Large intestine (tissue), 3 donors: ENCODE data around the gene AFM. TPM values are rescaled to one million over a fixed set of nuclear protein-coding genes. Genes with fewer than 3 reads are reported as not detected.

ENCODE experiments used
- DNase-seq, 2 donors: peaks; one replicate each; pipeline versions ENCODE4 v3.0.0 to v3.0.0-alpha.2; 2013
- H3K27ac ChIP-seq: one replicate; pipeline ENCODE4 v1.5.1; 2013; ENCODE audit warnings: low read length
- H3K27me3 ChIP-seq: 2 replicates; pipeline ENCODE4 v1.6.1; 2013; ENCODE audit warnings: low read length; ENCODE audit not compliant: control insufficient read depth, insufficient read depth
- H3K36me3 ChIP-seq: 2 replicates; pipeline ENCODE4 v1.6.1; 2013; ENCODE audit warnings: low read length; ENCODE audit not compliant: control insufficient read depth, insufficient read depth
- H3K4me1 ChIP-seq: one replicate; pipeline ENCODE4 v1.6.1; 2013; ENCODE audit warnings: low read length; ENCODE audit not compliant: control insufficient read depth, insufficient read depth
- H3K4me3 ChIP-seq: one replicate; pipeline ENCODE4 v1.5.1; 2013; ENCODE audit warnings: low read length
- H3K9me3 ChIP-seq: one replicate; pipeline ENCODE4 v1.6.1; 2013; ENCODE audit warnings: mild to moderate bottlenecking, low read depth, low read length, moderate library complexity; ENCODE audit not compliant: control insufficient read depth
- WGBS: methylation state at CpG from one replicate; pipeline ENCODE4 v1.1.5; 2013; ENCODE audit warnings: low lambda C conversion rate; ENCODE audit not compliant: insufficient coverage; 5-methylcytosine and 5-hydroxymethylcytosine counted together
- polyA plus RNA-seq: library from polyadenylated mRNA; unstranded; fragments of 120-200 nt; gene quantifications from one replicate; pipeline ENCODE4 v1.2.1, GENCODE V29; 2013

The AFM gene
- polyA plus RNA-seq, 1 donor = 10.4 TPM

DNA sequence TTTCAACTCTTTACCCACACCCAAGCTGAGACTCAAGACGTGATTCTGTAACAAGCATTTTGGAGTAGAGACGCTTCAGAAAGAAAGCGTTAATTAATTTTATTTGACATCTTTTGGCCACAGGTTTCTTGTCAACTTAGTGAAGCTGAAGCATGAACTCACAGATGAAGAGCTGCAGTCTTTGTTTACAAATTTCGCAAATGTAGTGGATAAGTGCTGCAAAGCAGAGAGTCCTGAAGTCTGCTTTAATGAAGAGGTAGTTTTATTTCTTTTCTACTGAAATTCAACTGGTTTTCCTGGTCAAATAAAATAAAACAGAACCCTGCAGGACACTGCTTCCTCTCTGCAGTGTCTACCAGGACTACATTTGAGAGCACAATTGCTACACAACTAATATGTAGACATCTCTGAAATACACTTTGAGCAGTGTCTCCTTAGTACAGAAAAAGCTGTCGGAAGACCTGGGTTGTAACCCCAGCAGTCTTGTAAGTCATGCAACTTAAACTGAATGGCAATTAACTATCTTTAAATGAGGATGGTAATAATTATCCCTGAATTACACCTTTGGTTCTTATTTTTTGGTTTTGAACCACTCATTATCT, 20.2 kb downstream of the AFM start:
- Histone ChIP-seq H3K27me3 (no peaks in the 10 kb centered on the region), H3K9me3 (no peaks in the 10 kb centered on the region), H3K27ac (no peak overlapping the region), H3K36me3 (peaks cover 3% of the 10 kb centered on the region), H3K4me1 (peaks cover 4% of the 10 kb centered on the region), H3K4me3 (no peak overlapping the region)
- no CpG with 5 or more reads among the region's 5 CpGs for WGBS
- no peak for DNase-seq

DNA sequence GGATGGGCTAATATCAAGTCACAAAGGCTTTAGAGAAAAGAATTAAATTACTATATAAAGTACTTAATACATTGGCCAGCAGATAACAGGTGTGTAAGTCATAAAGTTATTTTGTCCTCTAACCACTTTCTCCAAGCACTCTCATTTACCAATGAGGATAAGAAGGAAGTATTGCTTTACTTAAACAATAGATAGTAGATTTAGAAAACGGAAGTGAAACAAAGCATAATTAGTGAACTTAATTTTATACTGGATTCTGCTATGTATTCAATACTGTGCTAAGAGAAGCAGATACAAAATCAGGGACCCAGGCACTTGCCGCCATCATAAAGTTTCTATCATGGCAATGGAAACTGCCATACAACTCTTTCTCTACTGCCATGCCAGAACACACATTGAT, 24.0 kb downstream of the AFM start:
- H3K27me3 ChIP-seq = no peaks in the 10 kb centered on the region
- peaks cover 5% of the 10 kb centered on the region for H3K4me1 ChIP-seq
- no peaks in the 10 kb centered on the region for H3K36me3 ChIP-seq
- DNase-seq = no peak
- WGBS = 67% methylated on average over 1 of the region's 2 CpGs
- no peak overlapping the region for H3K4me3 ChIP-seq
- H3K27ac ChIP-seq = no peak overlapping the region
- no peaks in the 10 kb centered on the region for H3K9me3 ChIP-seq

DNA sequence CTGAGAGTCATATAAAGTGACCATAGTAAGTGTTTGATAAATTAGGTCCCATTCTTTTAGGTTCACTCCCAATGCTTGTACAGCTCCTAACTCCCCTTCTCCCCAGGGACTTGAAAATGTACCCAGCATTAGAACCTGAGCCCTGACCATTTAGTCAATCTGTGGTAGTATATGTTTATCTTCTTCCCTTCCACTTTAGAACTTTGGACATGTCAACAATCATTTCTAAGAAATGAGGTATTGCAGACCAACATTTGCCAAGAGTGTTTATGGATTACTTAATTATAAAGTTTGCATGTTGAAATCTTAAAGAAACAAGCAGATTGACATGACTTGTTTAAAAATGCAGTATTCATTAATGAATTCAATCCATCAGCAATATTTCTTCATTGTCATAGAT, 26.0 kb downstream of the AFM start:
- H3K36me3 ChIP-seq = no peaks in the 10 kb centered on the region
- peak; percentile 19 to 68 for DNase-seq
- H3K4me1 ChIP-seq = peaks cover 5% of the 10 kb centered on the region
- no peaks in the 10 kb centered on the region for H3K27me3 ChIP-seq
- H3K27ac ChIP-seq = peak overlapping the region; percentile 9
- no peaks in the 10 kb centered on the region for H3K9me3 ChIP-seq
- no peak overlapping the region for H3K4me3 ChIP-seq

DNA sequence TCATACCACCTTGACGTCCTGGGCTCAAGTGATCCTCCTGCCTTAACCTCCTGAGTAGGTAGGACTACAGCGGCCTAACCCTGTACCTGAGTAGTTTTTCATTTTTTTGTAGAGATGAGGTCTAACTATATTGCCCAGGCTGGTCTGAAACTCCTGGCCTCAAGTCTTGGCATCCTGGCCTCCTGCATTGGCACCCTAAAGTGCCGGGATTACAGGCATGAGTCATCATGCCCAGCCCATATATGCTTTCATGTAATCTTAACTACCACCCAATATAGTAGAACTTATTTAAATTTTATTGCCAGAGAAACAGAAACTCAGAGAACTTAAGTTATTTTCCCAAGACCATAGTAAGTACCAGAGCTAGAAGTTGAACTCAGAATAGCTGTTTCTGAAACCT, 27.1 kb downstream of the AFM start:
- DNase-seq = peak; percentile 10 to 33
- Histone ChIP-seq H3K27me3 (no peaks in the 10 kb centered on the region), H3K4me3 (no peak overlapping the region), H3K36me3 (no peaks in the 10 kb centered on the region), H3K4me1 (peaks cover 5% of the 10 kb centered on the region), H3K9me3 (no peaks in the 10 kb centered on the region), H3K27ac (no peak overlapping the region)
- no CpG with 5 or more reads among the region's 3 CpGs for WGBS

DNA sequence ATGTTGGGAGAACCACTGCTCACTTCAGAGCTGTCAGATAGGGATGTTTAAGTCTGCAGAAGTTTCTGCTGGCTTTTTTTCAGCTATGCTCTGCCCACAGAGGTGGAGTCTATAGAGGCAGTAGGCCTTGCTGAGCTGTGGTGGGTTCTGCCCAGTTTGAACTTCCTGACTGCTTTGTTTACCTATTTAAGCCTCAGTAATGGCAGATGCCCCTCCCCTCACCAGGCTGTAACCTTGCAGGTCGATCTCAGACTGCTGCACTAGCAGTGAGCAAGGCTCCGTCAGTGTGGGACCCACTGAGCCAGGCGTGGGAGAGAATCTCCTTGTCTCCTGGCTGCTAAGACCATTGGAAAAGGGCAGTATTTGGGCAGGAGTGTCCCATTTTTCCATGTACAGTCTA, 36.8 kb downstream of the AFM start:
- H3K27ac ChIP-seq = no peak overlapping the region
- H3K4me1 ChIP-seq = no peaks in the 10 kb centered on the region
- no CpG with 5 or more reads among the region's 3 CpGs for WGBS
- no peaks in the 10 kb centered on the region for H3K27me3 ChIP-seq
- H3K9me3 ChIP-seq = no peaks in the 10 kb centered on the region
- H3K36me3 ChIP-seq = no peaks in the 10 kb centered on the region
- no peak overlapping the region for H3K4me3 ChIP-seq
- no peak for DNase-seq

DNA sequence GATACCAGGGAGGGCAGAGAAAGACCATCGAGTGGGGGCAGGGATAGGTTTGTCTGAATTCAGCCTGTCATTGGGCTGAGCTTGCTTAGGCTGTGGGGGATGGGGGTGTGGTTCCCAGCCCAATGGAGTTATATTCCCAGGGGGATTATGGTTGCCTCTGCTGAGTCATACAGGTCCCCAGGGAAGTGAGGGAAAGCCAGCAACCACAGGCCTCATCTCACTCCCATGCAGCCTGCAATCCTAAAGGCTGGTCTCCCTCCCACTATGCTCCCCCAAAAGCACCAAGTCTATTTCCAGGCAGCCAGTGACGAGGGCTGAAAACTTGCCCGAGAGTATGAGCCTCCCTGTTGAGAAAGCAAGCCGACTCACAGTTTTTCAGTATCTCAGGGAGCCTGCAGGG, 39.3 kb downstream of the AFM start:
- no peaks in the 10 kb centered on the region for H3K27me3 ChIP-seq
- no peak for DNase-seq
- no CpG with 5 or more reads among the region's 4 CpGs for WGBS
- no peaks in the 10 kb centered on the region for H3K4me1 ChIP-seq
- no peaks in the 10 kb centered on the region for H3K9me3 ChIP-seq
- H3K4me3 ChIP-seq = no peak overlapping the region
- no peak overlapping the region for H3K27ac ChIP-seq
- no peaks in the 10 kb centered on the region for H3K36me3 ChIP-seq

DNA sequence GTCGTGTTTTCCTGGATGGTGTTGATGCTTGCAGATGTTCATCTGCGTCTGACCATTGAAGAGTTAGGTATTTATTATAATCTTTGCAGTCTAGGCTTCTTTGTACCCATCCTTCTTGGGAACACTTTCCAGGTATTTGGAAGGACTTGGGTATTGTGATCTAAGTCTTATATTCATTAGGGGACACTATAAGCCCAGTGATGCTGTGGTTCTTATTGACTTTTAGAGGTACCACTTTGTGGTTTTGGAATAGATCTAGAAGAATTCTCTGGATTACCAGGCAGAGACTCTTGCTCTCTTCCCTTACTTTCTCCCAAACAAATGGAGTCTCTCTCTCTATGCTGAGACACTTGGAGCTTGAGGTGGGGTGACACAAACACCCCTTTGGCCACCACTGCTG, 41.6 kb downstream of the AFM start:
- no CpG with 5 or more reads among the region's 2 CpGs for WGBS
- Histone ChIP-seq H3K36me3 (no peaks in the 10 kb centered on the region), H3K27me3 (no peaks in the 10 kb centered on the region), H3K9me3 (no peaks in the 10 kb centered on the region), H3K27ac (no peak overlapping the region), H3K4me1 (no peaks in the 10 kb centered on the region), H3K4me3 (no peak overlapping the region)
- DNase-seq = no peak

DNA sequence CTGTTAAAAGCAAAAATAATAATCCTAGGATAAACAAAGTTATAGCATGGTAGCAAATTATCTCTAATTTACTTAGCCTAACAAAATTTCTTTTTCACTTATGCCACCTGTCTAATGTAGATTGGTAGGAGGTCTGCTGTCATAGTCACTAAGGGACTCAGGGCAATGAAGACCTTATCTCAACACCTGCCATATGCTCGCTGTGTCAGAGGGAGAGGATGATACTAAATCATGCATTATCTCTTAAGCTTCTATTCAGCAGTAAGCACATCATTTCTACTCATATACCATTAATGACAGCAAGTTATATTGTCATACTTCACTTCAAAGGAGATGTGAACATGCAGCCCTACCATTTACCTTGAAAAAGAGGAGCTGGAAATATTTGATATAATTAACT, 44.1 kb downstream of the AFM start:
- no peak for DNase-seq
- Histone ChIP-seq H3K27me3 (no peaks in the 10 kb centered on the region), H3K27ac (no peak overlapping the region), H3K36me3 (no peaks in the 10 kb centered on the region), H3K4me3 (no peak overlapping the region), H3K9me3 (no peaks in the 10 kb centered on the region), H3K4me1 (no peaks in the 10 kb centered on the region)
- no CpG with 5 or more reads among the region's 1 CpG for WGBS

DNA sequence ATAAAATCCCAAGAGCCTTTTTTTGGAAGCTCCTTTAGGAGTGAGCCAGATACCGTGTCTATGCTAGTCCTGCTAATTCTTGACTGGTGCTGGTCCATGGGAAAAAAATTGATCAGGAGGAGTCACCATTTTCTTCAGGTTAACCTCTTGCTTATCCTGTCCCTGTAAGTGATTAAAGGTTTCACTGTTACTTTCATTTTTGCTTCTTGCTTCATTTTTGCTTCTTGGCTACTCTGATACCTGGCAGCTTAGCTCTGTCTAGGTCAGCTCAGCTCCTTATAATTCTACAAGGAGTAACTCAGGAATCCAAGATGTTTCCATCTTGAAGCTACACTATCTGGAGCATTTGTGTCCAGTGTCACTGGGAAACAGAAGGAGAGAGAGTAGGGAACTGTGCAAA, 45.7 kb downstream of the AFM start:
- Histone ChIP-seq H3K9me3 (no peaks in the 10 kb centered on the region), H3K4me3 (no peak overlapping the region), H3K27ac (no peak overlapping the region), H3K4me1 (no peaks in the 10 kb centered on the region), H3K36me3 (no peaks in the 10 kb centered on the region), H3K27me3 (no peaks in the 10 kb centered on the region)
- DNase-seq = no peak
- WGBS = no CpG with 5 or more reads among the region's 1 CpG

DNA sequence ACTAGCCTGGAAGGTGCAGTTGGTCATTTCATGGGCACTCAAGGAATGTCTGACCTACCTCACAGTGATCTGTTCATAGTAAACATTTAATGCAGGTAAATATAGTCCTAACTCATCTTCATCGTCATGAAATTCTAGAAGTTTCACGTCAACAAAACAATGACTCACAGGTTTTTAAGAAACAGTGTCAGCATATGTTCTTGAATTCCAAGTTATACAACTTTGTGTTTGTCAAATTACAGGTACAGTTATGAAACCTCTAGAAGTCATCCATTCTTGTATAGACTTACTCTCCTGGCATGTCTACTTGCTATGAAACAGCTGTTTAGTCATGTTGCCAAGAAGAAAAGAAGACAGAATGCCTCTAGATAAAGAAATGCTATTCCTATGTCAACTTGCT, 46.6 kb downstream of the AFM start:
- H3K27me3 ChIP-seq = no peaks in the 10 kb centered on the region
- H3K4me1 ChIP-seq = no peaks in the 10 kb centered on the region
- no peak for DNase-seq
- no peak overlapping the region for H3K27ac ChIP-seq
- no peak overlapping the region for H3K4me3 ChIP-seq
- H3K36me3 ChIP-seq = no peaks in the 10 kb centered on the region
- no peaks in the 10 kb centered on the region for H3K9me3 ChIP-seq
- no CpG with 5 or more reads among the region's 2 CpGs for WGBS

DNA sequence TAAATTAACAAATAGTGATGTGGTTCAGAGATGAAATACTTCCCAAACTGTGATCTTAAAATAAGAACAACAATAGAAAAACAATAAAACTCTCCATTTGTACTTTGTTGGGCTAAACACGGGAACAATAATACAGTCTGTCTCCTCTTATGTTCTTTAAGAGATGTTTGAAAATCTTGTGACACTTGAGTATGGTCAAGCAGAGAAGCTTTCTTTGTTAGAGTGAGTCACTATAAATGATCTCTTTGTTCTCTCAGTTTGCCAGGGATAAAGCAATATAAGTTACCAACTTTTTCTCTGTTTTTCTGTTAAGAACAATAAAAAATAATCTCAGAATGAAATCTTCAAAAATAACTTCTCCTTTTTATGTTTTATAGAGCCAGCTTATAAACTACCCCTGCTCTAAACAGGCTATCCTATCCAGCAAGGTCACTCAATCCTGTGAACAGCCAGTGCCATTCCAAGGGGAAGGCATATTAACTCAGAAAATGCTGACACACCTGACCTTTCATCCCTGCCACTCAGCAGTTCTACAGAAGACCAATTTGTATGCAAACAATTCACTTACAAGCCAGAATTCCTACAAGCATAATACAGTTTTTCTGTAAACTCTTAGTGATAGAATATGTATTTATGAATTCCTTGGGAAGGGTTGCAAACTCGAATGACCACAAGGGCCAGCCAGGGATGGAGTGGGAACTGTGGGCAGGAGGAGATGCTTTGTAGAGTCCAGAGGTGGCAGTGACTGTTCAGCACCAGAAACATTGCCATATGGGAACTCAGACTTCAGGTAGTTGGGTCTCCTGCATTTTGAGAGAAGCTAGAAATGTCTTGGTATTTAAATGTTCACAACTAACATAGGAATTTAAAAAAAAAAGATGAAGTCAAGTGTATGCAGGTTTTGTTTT, 52.2 kb downstream of the AFM start:
- WGBS = no CpG with 5 or more reads among the region's 2 CpGs
- H3K9me3 ChIP-seq = no peaks in the 10 kb centered on the region
- H3K27me3 ChIP-seq = no peaks in the 10 kb centered on the region
- H3K4me1 ChIP-seq = peaks cover 26% of the 10 kb centered on the region
- peak; percentile 54 to 88 for DNase-seq
- no peaks in the 10 kb centered on the region for H3K36me3 ChIP-seq
- H3K4me3 ChIP-seq = no peak overlapping the region
- H3K27ac ChIP-seq = peak overlapping the region; percentile 71
